DMS 273 (cell line): ENCODE measurements around the gene CREG2.

Experiments used
- DNase-seq: peaks from one replicate; lab custom pipeline; 2025; ENCODE audit not compliant: unreplicated experiment; lab: John Stamatoyannopoulos, UW

Gene CREG2

GRCh38 chr2:101310090-101310833 lies 77.0 kb downstream of the CREG2 start:
- DNase-seq: no peak

GRCh38 chr2:101308432-101309210 lies 78.7 kb downstream of the CREG2 start, which contains the start of gene RNF149:
RNF149 (minus strand) TSS chr2:101308701; CDS start chr2:101308588, 113 bp downstream.
- DNase-seq: peak; percentile 96

GRCh38 chr2:101307950-101308431 lies 79.3 kb downstream of the CREG2 start:
- peak; percentile 65 for DNase-seq

- DNase-seq: peak; percentile 43
Measured at GRCh38 chr2:101307503-101307902, 79.8 kb downstream of the CREG2 start.

GRCh38 chr2:101306410-101306809 lies 80.9 kb downstream of the CREG2 start:
- DNase-seq: peak; percentile 21

- no peak for DNase-seq
Measured at GRCh38 chr2:101305492-101306078, 81.7 kb downstream of the CREG2 start.

- no peak for DNase-seq
Measured at GRCh38 chr2:101305035-101305434, 82.3 kb downstream of the CREG2 start.

- DNase-seq: no peak
Measured at GRCh38 chr2:101303688-101304087, 83.6 kb downstream of the CREG2 start.

GRCh38 chr2:101302016-101302415 lies 85.3 kb downstream of the CREG2 start:
- no peak for DNase-seq

GRCh38 chr2:101300836-101301235 lies 86.5 kb downstream of the CREG2 start:
- DNase-seq: no peak

- no peak for DNase-seq
Measured at GRCh38 chr2:101300164-101300563, 87.1 kb downstream of the CREG2 start.

- DNase-seq: no peak
Measured at GRCh38 chr2:101299604-101300003, 87.7 kb downstream of the CREG2 start.

GRCh38 chr2:101297383-101297782 lies 89.9 kb downstream of the CREG2 start:
- no peak for DNase-seq

GRCh38 chr2:101296371-101296770 lies 90.9 kb downstream of the CREG2 start:
- DNase-seq: no peak

GRCh38 chr2:101295895-101296294 lies 91.4 kb downstream of the CREG2 start:
- no peak for DNase-seq
